Smooth muscle cell (in vitro differentiated cells): ENCODE results near the gene KPNA3. TPM values are rescaled to one million over a fixed set of nuclear protein-coding genes. Genes with fewer than 3 reads are reported as not detected.

Source experiments
- DNase-seq: peaks from one replicate; lab custom pipeline; 2025; ENCODE audit not compliant: unreplicated experiment; lab: John Stamatoyannopoulos, UW
- H2AFZ ChIP-seq: fragments of 200-600 bp; sonication (generic); 2 replicates; pipeline ENCODE4 v1.6.0; 2016; ENCODE audit warnings: antibody characterized with exemption, low read depth, mild to moderate bottlenecking
- H3F3A ChIP-seq: fragments of 200-600 bp; sonication (generic); 2 replicates; pipeline ENCODE4 v1.6.0; 2017; ENCODE audit warnings: antibody characterized with exemption, low read depth
- H3K27ac ChIP-seq: fragments of 200-600 bp; sonication (generic); 2 replicates; pipeline ENCODE4 v1.5.1; 2016; ENCODE audit warnings: low read depth, mild to moderate bottlenecking
- H3K27me3 ChIP-seq: fragments of 200-600 bp; sonication (generic); 2 replicates; pipeline ENCODE4 v1.6.1; 2016; ENCODE audit warnings: low read depth, mild to moderate bottlenecking
- H3K36me3 ChIP-seq: fragments of 200-600 bp; sonication (generic); 2 replicates; pipeline ENCODE4 v1.5.1; 2016; ENCODE audit warnings: low read depth
- H3K4me1 ChIP-seq: fragments of 200-600 bp; sonication (generic); 2 replicates; pipeline ENCODE4 v1.5.1; 2016; ENCODE audit warnings: low read depth
- H3K4me2 ChIP-seq: fragments of 200-600 bp; sonication (generic); 2 replicates; pipeline ENCODE4 v1.6.0; 2016; ENCODE audit warnings: mild to moderate bottlenecking
- H3K4me3 ChIP-seq: fragments of 200-600 bp; sonication (generic); 2 replicates; pipeline ENCODE4 v1.5.1; 2016; ENCODE audit warnings: mild to moderate bottlenecking
- H3K79me2 ChIP-seq: fragments of 200-600 bp; sonication (generic); 2 replicates; pipeline ENCODE4 v1.6.0; 2016; ENCODE audit warnings: low read depth, mild to moderate bottlenecking
- H3K9ac ChIP-seq: fragments of 200-600 bp; sonication (generic); 2 replicates; pipeline ENCODE4 v1.6.0; 2016; ENCODE audit warnings: low read depth
- H3K9me3 ChIP-seq: fragments of 200-600 bp; sonication (generic); replicated peaks from 2 replicates; pipeline ENCODE4 v1.5.1; 2016; ENCODE audit warnings: low read depth
- H4K20me1 ChIP-seq: fragments of 200-600 bp; sonication (generic); 2 replicates; pipeline ENCODE4 v1.6.0; 2016; ENCODE audit warnings: low read depth
- CTCF ChIP-seq: fragments of 200-600 bp; sonication (generic); IDR thresholded peaks from 2 replicates; pipeline ENCODE4 v1.5.1; 2017; ENCODE audit warnings: borderline replicate concordance, mild to moderate bottlenecking, antibody characterized with exemption; ENCODE audit not compliant: insufficient read depth, poor library complexity, severe bottlenecking
- WGBS: methylation state at CpG from one replicate; pipeline ENCODE4 v1.1.7; 2016; ENCODE audit warnings: low lambda C conversion rate; 5-methylcytosine and 5-hydroxymethylcytosine counted together
- polyA plus RNA-seq: library from polyadenylated mRNA; unstranded; fragments of >200 nt; fragmentation: Nextera tagmentation; extraction: Ambion mirVana; gene quantifications from 2 replicates; pipeline ENCODE4 v1.2.1, GENCODE V29; 2016
- total RNA-seq: library from RNA; depleted of rRNA; stranded (reverse); fragments of >200 nt; gene quantifications from 2 replicates; pipeline ENCODE4 v1.2.3, GENCODE V29; 2014

KPNA3 gene
- total and polyA plus RNA-seq, 2 experiments from 2014 or later, result 22.7 to 38.9 TPM

GRCh38 chr13:49676581-49677298, 115.7 kb downstream of the KPNA3 start:
- Histone ChIP-seq H4K20me1 (peaks cover 22% of the 10 kb centered on the region), H3K27me3 (no peaks in the 10 kb centered on the region), H3K4me2 (no peak overlapping the region), H3K4me1 (no peaks in the 10 kb centered on the region), H3F3A (no peaks in the 10 kb centered on the region), H3K27ac (no peak overlapping the region), H3K4me3 (no peak overlapping the region), H3K9me3 (no peaks in the 10 kb centered on the region), H3K36me3 (no peaks in the 10 kb centered on the region), H3K9ac (no peak overlapping the region), H2AFZ (no peak overlapping the region), H3K79me2 (peaks cover 60% of the 10 kb centered on the region)
- WGBS, result 86% methylated on average over 6 of the region's 6 CpGs
- no peak for TF ChIP-seq CTCF
- DNase-seq, result no peak

GRCh38 chr13:49670828-49671227, 121.7 kb downstream of the KPNA3 start:
- Histone ChIP-seq H3K4me2 (peak overlapping the region; percentile 4), H3K9me3 (no peaks in the 10 kb centered on the region)

GRCh38 chr13:49669735-49670309, 122.7 kb downstream of the KPNA3 start:
- TF ChIP-seq CTCF, result peak; percentile 73
- Histone ChIP-seq H4K20me1 (no peaks in the 10 kb centered on the region), H3K9me3 (no peaks in the 10 kb centered on the region), H3K4me2 (no peak overlapping the region), H3K36me3 (no peaks in the 10 kb centered on the region), H3K4me3 (no peak overlapping the region), H3K79me2 (peaks cover 26% of the 10 kb centered on the region), H3K9ac (no peak overlapping the region), H3K27me3 (no peaks in the 10 kb centered on the region), H2AFZ (no peak overlapping the region), H3K27ac (no peak overlapping the region), H3F3A (no peaks in the 10 kb centered on the region), H3K4me1 (peaks cover 4% of the 10 kb centered on the region)
- 55% methylated on average over 5 of the region's 5 CpGs for WGBS
- DNase-seq, result no peak

More at GRCh38 chr13:49670828-49671227, 121.7 kb downstream of the KPNA3 start:
- 67% methylated on average over 5 of the region's 5 CpGs for WGBS
- Histone ChIP-seq H3K79me2 (peaks cover 29% of the 10 kb centered on the region), H3K27me3 (no peaks in the 10 kb centered on the region), H3F3A (no peaks in the 10 kb centered on the region), H3K4me3 (no peak overlapping the region), H3K36me3 (no peaks in the 10 kb centered on the region), H3K4me1 (peaks cover 4% of the 10 kb centered on the region), H3K27ac (no peak overlapping the region), H3K9ac (no peak overlapping the region), H4K20me1 (peaks cover 3% of the 10 kb centered on the region), H2AFZ (no peak overlapping the region)
- TF ChIP-seq CTCF, result no peak
- no peak for DNase-seq

- H3K4me3 ChIP-seq, result no peak overlapping the region
- DNase-seq, result no peak
- peaks cover 5% of the 10 kb centered on the region for H3K79me2 ChIP-seq
- no peak overlapping the region for H3K27ac ChIP-seq
- H3F3A ChIP-seq, result no peaks in the 10 kb centered on the region
- H2AFZ ChIP-seq, result no peak overlapping the region
- no peaks in the 10 kb centered on the region for H3K9me3 ChIP-seq
- no peaks in the 10 kb centered on the region for H3K27me3 ChIP-seq
- no peaks in the 10 kb centered on the region for H4K20me1 ChIP-seq
- peaks cover 4% of the 10 kb centered on the region for H3K4me1 ChIP-seq
- no peak for TF ChIP-seq CTCF
- WGBS, result 84% methylated on average over 2 of the region's 2 CpGs
- no peak overlapping the region for H3K9ac ChIP-seq
- H3K4me2 ChIP-seq, result no peak overlapping the region
- H3K36me3 ChIP-seq, result no peaks in the 10 kb centered on the region
Measured at GRCh38 chr13:49667773-49668172, 124.7 kb downstream of the KPNA3 start.
